HepG2 (cell line): ENCODE results near the gene SLC51B. TPM values are rescaled to one million over a fixed set of nuclear protein-coding genes. Genes with fewer than 3 reads are reported as not detected.

ENCODE experiments used
- ATAC-seq: fragments of 200-7000 bp; cut with Tn5 transposase; 3 replicates; pipeline ENCODE4 v1.9.1; 2020; ENCODE audit warnings: mild to moderate bottlenecking, moderate library complexity
- Bru-seq: library from RNA; stranded (reverse); fragments of 400-500 nt; gene quantifications from one replicate; lab custom pipeline; 2021; lab: Mats Ljungman, UMichigan
- BruChase-seq, 2 experiments: library from RNA; stranded (reverse); fragments of 400-500 nt; gene quantifications; one replicate each; lab custom pipeline; 2021; lab: Mats Ljungman, UMichigan
- BruUV-seq: library from RNA; stranded (reverse); fragments of 400-500 nt; replicated peaks from 2 replicates; lab custom pipeline; 2021; lab: Mats Ljungman, UMichigan
- CTCF ChIA-PET: fragments of 300-600 bp; formaldehyde crosslinking; extraction: SDS; loops from one replicate; lab custom pipeline; 2021; ENCODE audit warnings: low total read pairs, inconsistent platforms, low intra/inter-chr PET ratio; lab: Yijun Ruan, JAX
- POLR2A ChIA-PET: fragments of 350-600 bp; sonication (Branson Sonifier 250); formaldehyde crosslinking; loops from one replicate; lab custom pipeline; 2020; ENCODE audit warnings: antibody characterized with exemption, inconsistent platforms; lab: Yijun Ruan, JAX
- DNase-seq: peaks from one replicate; pipeline ENCODE4 v3.0.0-alpha.2; 2015; ENCODE audit warnings: low spot score
- FAIRE-seq: peaks from 3 replicates; lab custom pipeline; 2011; peaks lifted over from hg19 to GRCh38; lab: Jason Lieb, UNC
- H2AFZ ChIP-seq: one replicate; pipeline ENCODE4 v1.6.1; 2011; ENCODE audit warnings: low read length, inconsistent platforms
- H3K27ac ChIP-seq: fragments of 300-600 bp; 3 replicates; pipeline ENCODE4 v1.8.0; 2011; ENCODE audit warnings: mixed run types, mild to moderate bottlenecking, mixed read lengths, low read length, inconsistent platforms; ENCODE audit not compliant: insufficient read depth; ENCODE audit errors: extremely low read length
- H3K27me3 ChIP-seq, 2 experiments: fragments of 200-600 bp in 1 of 2; 2 replicates in 1 of 2; 3 replicates in 1 of 2; pipeline versions ENCODE4 v1.6.0 to v1.8.0; 2011; ENCODE audit warnings: low read length in 2 of 2, mild to moderate bottlenecking in 2 of 2, moderate library complexity in 2 of 2, inconsistent platforms in 1 of 2; ENCODE audit not compliant: insufficient read depth in 2 of 2, control insufficient read depth in 1 of 2
- H3K36me3 ChIP-seq, 2 experiments: fragments of 200-600 bp in 1 of 2; replicated peaks in 1 of 2; 2 replicates in 1 of 2; 3 replicates in 1 of 2; pipeline versions ENCODE4 v1.5.1 to v1.8.0; 2011; ENCODE audit warnings: low read length in 2 of 2, inconsistent platforms in 1 of 2; ENCODE audit not compliant: insufficient read depth in 2 of 2, control insufficient read depth in 1 of 2
- H3K4me1 ChIP-seq: 2 replicates; pipeline ENCODE4 v1.5.1; 2012; ENCODE audit warnings: low read length, inconsistent platforms; ENCODE audit not compliant: insufficient read depth
- H3K4me2 ChIP-seq: 2 replicates; pipeline ENCODE4 v1.6.0; 2011; ENCODE audit warnings: low read depth, low read length, inconsistent platforms
- H3K4me3 ChIP-seq, 3 experiments: fragments of 200-600 bp in 1 of 3; sonication (generic), shearing (Covaris generic) in 1 of 3; replicated peaks in 1 of 3; 2 replicates each; pipeline ENCODE4 v1.5.1; 2011 to 2016; ENCODE audit warnings: low read length in 3 of 3, inconsistent platforms in 2 of 3, low read depth in 2 of 3, mild to moderate bottlenecking in 2 of 3, control low read depth in 1 of 3, mixed read lengths in 1 of 3; ENCODE audit not compliant: insufficient read depth in 1 of 3
- H3K79me2 ChIP-seq: one replicate; pipeline ENCODE4 v1.6.1; 2011; ENCODE audit warnings: low read length, inconsistent platforms; ENCODE audit not compliant: insufficient read depth
- H3K9ac ChIP-seq: 2 replicates; pipeline ENCODE4 v1.6.0; 2011; ENCODE audit warnings: mild to moderate bottlenecking, low read depth, low read length, inconsistent platforms; ENCODE audit not compliant: insufficient read depth
- H3K9me3 ChIP-seq: 2 replicates; pipeline ENCODE4 v1.5.1; 2012; ENCODE audit warnings: mild to moderate bottlenecking, low read length
- H4K20me1 ChIP-seq: 2 replicates; pipeline ENCODE4 v1.6.0; 2011; ENCODE audit warnings: inconsistent platforms, mild to moderate bottlenecking, low read length, moderate library complexity; ENCODE audit not compliant: insufficient read depth
- IKZF1 ChIP-seq: fragments of 450-650 bp; IDR thresholded peaks from 2 replicates; pipeline ENCODE4 v1.7.1; 2016
- MAF1 ChIP-seq: sonication (generic); formaldehyde crosslinking; IDR thresholded peaks from 2 replicates; pipeline ENCODE4 v1.5.0; 2020; ENCODE audit warnings: missing genetic modification reagents, borderline replicate concordance
- RORA ChIP-seq: sonication (generic); formaldehyde crosslinking; IDR thresholded peaks from 2 replicates; pipeline ENCODE4 v1.5.0; 2020; ENCODE audit warnings: mild to moderate bottlenecking, missing genetic modification reagents, moderate library complexity
- ZFP37 ChIP-seq: sonication (generic); formaldehyde crosslinking; IDR thresholded peaks from 2 replicates; pipeline ENCODE4 v1.4.0; 2020; ENCODE audit warnings: missing genetic modification reagents, borderline replicate concordance
- ZNF367 ChIP-seq: sonication (generic); formaldehyde crosslinking; IDR thresholded peaks from 2 replicates; pipeline ENCODE4 v1.4.0; 2020; ENCODE audit warnings: missing genetic modification reagents, borderline replicate concordance
- ZNF468 ChIP-seq: sonication (generic); formaldehyde crosslinking; IDR thresholded peaks from 2 replicates; pipeline ENCODE4 v1.8.0; 2022; ENCODE audit warnings: mild to moderate bottlenecking, moderate library complexity, missing genetic modification reagents
- ZNF766 ChIP-seq: sonication (generic); formaldehyde crosslinking; IDR thresholded peaks from 2 replicates; pipeline ENCODE4 v1.5.0; 2020; ENCODE audit warnings: missing genetic modification reagents, borderline replicate concordance
- ZNF83 ChIP-seq: sonication (generic); formaldehyde crosslinking; IDR thresholded peaks from 2 replicates; pipeline ENCODE4 v1.4.0; 2020; ENCODE audit warnings: missing genetic modification reagents, mild to moderate bottlenecking, borderline replicate concordance
- WGBS: methylation state at CpG from one replicate; pipeline ENCODE4 v1.1.6; 2017; ENCODE audit warnings: low lambda C conversion rate; 5-methylcytosine and 5-hydroxymethylcytosine counted together
- in situ Hi-C: cut with HindIII; loops from 2 replicates; pipeline ENCODE4 v1.10.0; 2017; ENCODE audit warnings: low pct_unique_long_range_greater_than_20kb; ENCODE audit not compliant: extremely low pct_ligation_motif_present
- intact Hi-C: fragments of 100-400 bp; cut with micrococcal nuclease; formaldehyde crosslinking; loops from one replicate; pipeline ENCODE4 v1.10.0; 2022; ENCODE audit not compliant: unreplicated experiment
- long read RNA-seq, 2 experiments: library from RNA in 1 of 2; library from polyadenylated mRNA in 1 of 2; stranded (forward) in 1 of 2; unstranded in 1 of 2; transcript quantifications; one replicate each; pipeline ENCODE4 v2.0.0, GENCODE V29; 2019 to 2022
- polyA minus RNA-seq, 3 experiments: library from RNA; depleted of rRNA, polyadenylated mRNA; stranded (reverse); fragments of >200 nt; gene quantifications; 2 replicates each; pipeline ENCODE4 v1.2.3, GENCODE V29; 2011; ENCODE audit warnings: low replicate concordance in 1 of 3
- polyA plus RNA-seq, 8 experiments: library from polyadenylated mRNA; depleted of rRNA in 3 of 8; stranded (reverse) in 7 of 8; unstranded in 1 of 8; fragments of >200 nt; fragmentation: Illumina TruSeq in 4 of 8; extraction: Trizol in 4 of 8; gene quantifications; 2 replicates each; pipeline versions ENCODE4 v1.2.1 to v1.2.3, GENCODE V29; 2011 to 2016; ENCODE audit warnings: low read depth in 4 of 8, missing spikeins in 1 of 8, mixed read lengths in 1 of 8; ENCODE audit not compliant: insufficient read depth in 1 of 8
- total RNA-seq, 5 experiments: library from RNA; depleted of rRNA; stranded (reverse); fragments of >200 nt; fragmentation: Illumina TruSeq; extraction: Trizol; gene quantifications; 2 replicates each; pipeline ENCODE4 v1.2.3, GENCODE V29; 2016; ENCODE audit warnings: low read depth in 1 of 5
- TF ChIP-seq, protein P1 (sequence below): sonication (generic); formaldehyde crosslinking; conservative IDR thresholded peaks from 2 replicates; pipeline ENCODE4 v1.8.0; 2022; ENCODE audit warnings: low read depth, missing genetic modification reagents
- TF ChIP-seq, protein P2 (sequence below): sonication (generic); formaldehyde crosslinking; IDR thresholded peaks from 2 replicates; pipeline ENCODE4 v1.5.0; 2020; ENCODE audit warnings: missing genetic modification reagents
- TF ChIP-seq, protein P3 (sequence below): fragments of 450-650 bp; IDR thresholded peaks from 2 replicates; pipeline ENCODE4 v1.6.1; 2017; ENCODE audit warnings: mild to moderate bottlenecking

The SLC51B gene
- 14.4 and 17.1 TPM in 2 replicates for total RNA-seq (2016; rRNA removed; fragmentation: Illumina TruSeq; extraction: Trizol)
- total RNA-seq (2016; cell fraction: cytosol; rRNA removed; fragmentation: Illumina TruSeq; extraction: Trizol; ENCODE audit: low read depth): 5.3 and 6.1 TPM in 2 replicates
- total RNA-seq (2016; cell fraction: insoluble cytoplasmic fraction; rRNA removed; fragmentation: Illumina TruSeq; extraction: Trizol): 13.5 and 17.5 TPM in 2 replicates
- 7.0 and 7.8 TPM in 2 replicates for total RNA-seq (2016; cell fraction: membrane; rRNA removed; fragmentation: Illumina TruSeq; extraction: Trizol)
- total RNA-seq (2016; cell fraction: nucleus; rRNA removed; fragmentation: Illumina TruSeq; extraction: Trizol): 8.3 and 9.5 TPM in 2 replicates
- 12.0 and 14.9 TPM in 2 replicates for polyA plus RNA-seq (2011; rRNA removed)
- polyA plus RNA-seq (2011; cell fraction: cytosol; rRNA removed): 13.2 and 15.4 TPM in 2 replicates
- polyA plus RNA-seq (2011; cell fraction: nucleus; rRNA removed): 3.4 and 3.5 TPM in 2 replicates
- 4.6 and 5.6 TPM in 2 replicates for polyA plus RNA-seq (2012)
- 5.3 and 7.1 TPM in 2 replicates for polyA plus RNA-seq (2016; cell fraction: cytosol; fragmentation: Illumina TruSeq; extraction: Trizol; ENCODE audit: low read depth)
- polyA plus RNA-seq (2016; cell fraction: insoluble cytoplasmic fraction; fragmentation: Illumina TruSeq; extraction: Trizol; ENCODE audit: low read depth): 13.1 and 13.8 TPM in 2 replicates
- polyA plus RNA-seq (2016; cell fraction: membrane; fragmentation: Illumina TruSeq; extraction: Trizol; ENCODE audit: low read depth): 5.5 and 6.5 TPM in 2 replicates
- 15.7 and 19.3 TPM in 2 replicates for polyA plus RNA-seq (2016; cell fraction: nucleus; fragmentation: Illumina TruSeq; extraction: Trizol; ENCODE audit: insufficient read depth, low read depth)
- 5.1 TPM in 1 of 2 replicates, not detected in the other for polyA minus RNA-seq (2011; rRNA and poly(A)+ RNA removed; ENCODE audit: low replicate concordance)
- polyA minus RNA-seq (2011; cell fraction: cytosol; rRNA and poly(A)+ RNA removed): 3.9 TPM in 2 replicates
- polyA minus RNA-seq (2011; cell fraction: nucleus; rRNA and poly(A)+ RNA removed): 2.7 and 2.9 TPM in 2 replicates
- Bru-seq, nascent RNA: percentile 52 among the genes with signal in this experiment
- BruChase-seq, experiment 1, labeled RNA remaining after a 6-hour chase: percentile 57 among the genes with signal in this experiment
- percentile 49 among the genes with signal in this experiment for BruChase-seq, experiment 2, labeled RNA remaining after a 2-hour chase
- long read RNA-seq, experiment 1, transcript SLC51B-201 (4 exons, 940 nt): major isoform, 41 of 44 reads
- long read RNA-seq, experiment 1, partial matches to known transcripts: 1 of 44 reads
- long read RNA-seq, experiment 1, other reads (novel, unspliced or antisense): 2 of 44 reads
- long read RNA-seq, experiment 2, transcript SLC51B-201 (4 exons, 940 nt): major isoform, 57 of 65 reads
- long read RNA-seq, experiment 2, partial matches to known transcripts: 5 of 65 reads
- long read RNA-seq, experiment 2, other reads (novel, unspliced or antisense): 3 of 65 reads

DNA sequence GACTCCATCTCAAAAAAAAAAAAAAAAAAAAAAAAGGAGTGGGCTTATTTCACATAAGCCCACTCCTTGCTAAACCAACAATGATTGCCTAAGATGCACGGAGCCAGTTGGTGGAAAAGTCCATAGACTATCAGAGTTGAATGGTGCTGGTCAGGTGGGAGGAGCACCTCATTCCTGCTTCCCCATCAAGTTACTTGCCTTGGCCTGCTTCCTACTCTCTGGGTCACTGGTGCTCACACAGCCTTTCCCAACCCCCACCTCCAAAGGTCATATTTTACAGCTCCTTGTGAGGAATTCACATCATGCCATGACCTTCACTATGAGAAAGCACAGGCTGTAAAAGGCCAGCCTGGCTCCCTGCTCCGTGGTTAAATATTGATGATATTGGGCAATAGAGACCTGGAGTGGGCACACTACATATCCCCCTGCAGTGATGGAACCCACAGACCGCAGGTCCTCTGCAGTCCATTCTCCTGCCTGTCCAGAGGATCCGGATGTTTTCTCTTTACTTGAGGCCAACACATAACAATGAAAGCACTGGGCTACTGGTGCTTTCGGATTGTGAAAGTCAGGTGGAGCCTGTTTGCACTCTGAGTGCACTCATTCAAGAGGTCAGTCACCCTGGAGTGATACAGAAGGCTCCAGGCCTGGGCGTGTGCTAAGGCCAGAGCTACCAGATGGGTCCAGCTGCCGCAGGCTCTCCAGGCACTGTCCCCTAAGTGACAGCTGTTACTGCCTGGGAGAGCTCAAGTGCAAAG is at the start of gene SLC51B:
Gene SLC51B (plus strand): TSS at position 664 of the 758 bp plus-strand sequence. CDS start 4,618 bp downstream, outside the sequence.
- 2% methylated on average over 7 of the region's 7 CpGs for WGBS
- peaks cover 83% of the 10 kb centered on the region for H3K4me1 ChIP-seq
- DNase-seq (peak; percentile 99), ATAC-seq (peak; percentile 94), FAIRE-seq (peak; percentile 91)
- no peak within 1 kb of the TSS for H2AFZ ChIP-seq
- POLR2A ChIA-PET: interaction anchor here (0.9 to 2.1 kb wide), 14 partner anchors 10 to 334 kb away, joined by 3 to 8 read pairs (median 5); partner anchors contain the start of genes CLPX, PARP16, PDCD7 and RNU5B-1
- H3K9me3 ChIP-seq: no peaks in the 10 kb centered on the region
- H3K36me3 ChIP-seq: no peaks in the 10 kb centered on the region
- H3K79me2 ChIP-seq: no peaks in the 10 kb centered on the region
- H3K4me2 ChIP-seq: peak within 1 kb of the TSS; percentile 75
- no peaks in the 10 kb centered on the region for H4K20me1 ChIP-seq
- CTCF ChIA-PET: no interaction called here
- intact Hi-C loops (loop anchor here (1.0 kb wide), 2 partner anchors 9 to 12 kb away; no protein-coding TSS in a partner anchor), in situ Hi-C loops (no loop called here)
- H3K4me3 ChIP-seq: peak within 1 kb of the TSS; percentile 18 to 44 (median 43); a peak in 5 of 6 replicates
- TSS peak; percentile 76 for BruUV-seq
- H3K27me3 ChIP-seq: no peaks in the 10 kb centered on the region
- H3K9ac ChIP-seq: peak within 1 kb of the TSS; percentile 40
- H3K27ac ChIP-seq: peak within 1 kb of the TSS; percentile 89
- TF ChIP-seq ZNF83 (CRISPR knock-in tag) (no peak), ZFP37 (CRISPR knock-in tag) (no peak; the same call in 1 of the 2 replicates), MAF1 (CRISPR knock-in tag) (no peak), RORA (CRISPR knock-in tag) (no peak), ZNF468 (CRISPR knock-in tag) (no peak), IKZF1 (no peak), ZNF367 (CRISPR knock-in tag) (no peak), ZNF766 (CRISPR knock-in tag) (peak; percentile 46; the same call in 1 of the 2 replicates)
- TF ChIP-seq, protein P1, sequence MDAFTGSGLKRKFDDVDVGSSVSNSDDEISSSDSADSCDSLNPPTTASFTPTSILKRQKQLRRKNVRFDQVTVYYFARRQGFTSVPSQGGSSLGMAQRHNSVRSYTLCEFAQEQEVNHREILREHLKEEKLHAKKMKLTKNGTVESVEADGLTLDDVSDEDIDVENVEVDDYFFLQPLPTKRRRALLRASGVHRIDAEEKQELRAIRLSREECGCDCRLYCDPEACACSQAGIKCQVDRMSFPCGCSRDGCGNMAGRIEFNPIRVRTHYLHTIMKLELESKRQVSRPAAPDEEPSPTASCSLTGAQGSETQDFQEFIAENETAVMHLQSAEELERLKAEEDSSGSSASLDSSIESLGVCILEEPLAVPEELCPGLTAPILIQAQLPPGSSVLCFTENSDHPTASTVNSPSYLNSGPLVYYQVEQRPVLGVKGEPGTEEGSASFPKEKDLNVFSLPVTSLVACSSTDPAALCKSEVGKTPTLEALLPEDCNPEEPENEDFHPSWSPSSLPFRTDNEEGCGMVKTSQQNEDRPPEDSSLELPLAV: no peak
- TF ChIP-seq, protein P2, sequence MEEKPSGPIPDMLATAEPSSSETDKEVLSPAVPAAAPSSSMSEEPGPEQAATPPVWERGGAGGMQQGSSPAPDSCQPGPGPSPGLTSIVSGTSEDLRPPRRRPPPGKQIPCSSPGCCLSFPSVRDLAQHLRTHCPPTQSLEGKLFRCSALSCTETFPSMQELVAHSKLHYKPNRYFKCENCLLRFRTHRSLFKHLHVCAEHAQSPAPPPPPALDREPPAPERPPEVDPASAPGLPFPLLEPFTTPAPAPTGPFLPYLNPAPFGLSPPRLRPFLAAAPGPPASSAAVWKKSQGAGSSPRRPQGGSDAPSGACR: no peak
- TF ChIP-seq, protein P3, sequence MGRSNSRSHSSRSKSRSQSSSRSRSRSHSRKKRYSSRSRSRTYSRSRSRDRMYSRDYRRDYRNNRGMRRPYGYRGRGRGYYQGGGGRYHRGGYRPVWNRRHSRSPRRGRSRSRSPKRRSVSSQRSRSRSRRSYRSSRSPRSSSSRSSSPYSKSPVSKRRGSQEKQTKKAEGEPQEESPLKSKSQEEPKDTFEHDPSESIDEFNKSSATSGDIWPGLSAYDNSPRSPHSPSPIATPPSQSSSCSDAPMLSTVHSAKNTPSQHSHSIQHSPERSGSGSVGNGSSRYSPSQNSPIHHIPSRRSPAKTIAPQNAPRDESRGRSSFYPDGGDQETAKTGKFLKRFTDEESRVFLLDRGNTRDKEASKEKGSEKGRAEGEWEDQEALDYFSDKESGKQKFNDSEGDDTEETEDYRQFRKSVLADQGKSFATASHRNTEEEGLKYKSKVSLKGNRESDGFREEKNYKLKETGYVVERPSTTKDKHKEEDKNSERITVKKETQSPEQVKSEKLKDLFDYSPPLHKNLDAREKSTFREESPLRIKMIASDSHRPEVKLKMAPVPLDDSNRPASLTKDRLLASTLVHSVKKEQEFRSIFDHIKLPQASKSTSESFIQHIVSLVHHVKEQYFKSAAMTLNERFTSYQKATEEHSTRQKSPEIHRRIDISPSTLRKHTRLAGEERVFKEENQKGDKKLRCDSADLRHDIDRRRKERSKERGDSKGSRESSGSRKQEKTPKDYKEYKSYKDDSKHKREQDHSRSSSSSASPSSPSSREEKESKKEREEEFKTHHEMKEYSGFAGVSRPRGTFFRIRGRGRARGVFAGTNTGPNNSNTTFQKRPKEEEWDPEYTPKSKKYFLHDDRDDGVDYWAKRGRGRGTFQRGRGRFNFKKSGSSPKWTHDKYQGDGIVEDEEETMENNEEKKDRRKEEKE: no peak
